ENCODE data around the gene CD40.

CD40 gene

DNA sequence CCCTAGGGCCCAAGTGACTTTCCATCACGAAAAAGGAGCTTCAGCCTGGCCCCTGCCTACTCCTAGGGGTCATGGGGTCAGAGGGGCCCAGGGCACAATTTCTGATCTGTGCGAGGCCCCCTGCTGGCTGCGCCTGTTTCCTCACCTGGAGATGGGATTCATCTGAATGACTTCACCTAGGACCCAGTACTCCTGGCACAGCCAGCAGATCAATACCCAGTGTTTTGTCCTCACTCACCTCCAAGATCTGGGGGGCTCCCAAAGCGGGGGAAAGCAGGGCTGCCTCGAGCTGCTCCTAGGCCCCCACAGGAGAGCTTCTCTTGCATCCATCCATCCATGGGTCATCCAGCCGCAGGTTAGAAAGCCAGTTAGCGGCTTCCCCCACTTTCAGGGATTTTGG, 33.8 kb downstream of the CD40 start:
- DNase-seq, result no peak

DNA sequence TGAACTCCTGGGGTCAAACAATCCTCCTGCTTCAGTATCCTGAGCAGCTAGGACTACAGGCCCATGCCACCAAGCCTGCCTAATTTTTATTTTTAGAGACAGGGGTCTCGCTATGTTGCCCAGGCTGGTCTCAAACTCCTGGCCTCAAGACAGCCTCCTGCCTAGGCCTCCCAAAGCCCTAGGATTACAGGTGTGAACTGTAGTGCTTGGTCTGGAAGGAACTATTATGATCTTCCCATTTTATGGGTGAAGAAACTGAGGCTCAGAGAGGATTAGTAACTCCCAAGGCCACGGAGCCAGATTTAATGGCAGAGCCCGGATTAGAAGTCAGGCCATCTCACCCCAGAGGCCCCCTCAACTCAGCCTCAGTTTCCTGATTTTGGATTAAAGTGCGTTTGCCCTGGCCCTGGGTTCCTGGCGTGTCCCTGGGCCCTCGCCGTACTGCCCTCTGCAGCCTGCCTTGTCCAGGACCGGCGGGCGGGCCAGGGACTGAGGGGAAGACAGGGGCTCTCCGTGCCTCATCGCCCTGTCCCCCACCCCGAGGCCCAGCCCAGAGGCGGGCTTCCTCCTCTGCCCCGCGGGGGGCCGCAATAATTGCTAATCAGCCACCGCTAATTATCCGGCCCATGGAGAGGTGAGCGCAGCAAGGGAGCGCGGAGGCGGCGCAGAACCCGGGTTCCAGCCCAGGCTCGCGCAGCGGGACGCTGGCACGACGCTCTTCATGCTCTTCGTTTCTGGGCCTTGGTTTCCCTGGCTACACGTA, 34.9 kb downstream of the CD40 start:
- DNase-seq, result no peak

DNA sequence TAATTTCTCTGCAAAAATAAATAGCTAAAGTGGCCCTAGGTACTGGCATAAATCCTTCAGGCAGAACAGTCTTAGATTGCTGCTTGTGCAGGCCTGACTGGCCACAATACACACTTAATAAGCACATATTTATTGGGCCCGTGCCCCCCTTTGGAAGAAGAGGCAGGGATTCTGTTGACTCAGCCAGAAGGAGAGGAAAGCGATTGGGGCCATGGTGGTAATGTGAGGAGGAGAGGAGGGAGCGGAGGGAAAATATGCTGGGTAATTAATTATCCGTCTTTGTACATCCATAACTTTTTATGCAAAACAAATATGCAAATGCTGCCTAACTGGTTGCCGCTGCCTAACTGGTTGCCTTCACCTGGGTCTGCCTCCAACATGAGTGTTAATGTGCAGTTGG, 36.2 kb downstream of the CD40 start:
- no peak for DNase-seq

DNA sequence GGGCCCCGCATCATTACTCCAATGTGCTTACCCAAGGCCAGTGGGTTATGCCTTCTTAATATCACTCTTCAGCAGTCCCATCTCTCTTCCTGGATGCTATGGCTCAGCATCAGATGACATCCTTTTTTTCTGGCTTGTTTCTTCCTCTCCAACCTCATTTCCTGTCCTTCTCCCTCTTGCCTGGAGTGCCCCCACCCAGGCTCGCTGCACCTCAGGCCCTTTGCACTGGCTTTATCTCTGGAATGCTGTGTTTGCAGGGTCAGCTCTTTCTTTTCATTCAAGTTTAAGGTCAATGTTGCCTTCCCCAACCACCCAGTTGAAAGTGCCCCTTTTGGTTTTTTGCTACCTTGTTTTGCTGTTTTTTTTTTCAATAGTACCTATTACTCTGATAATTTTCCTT, 36.7 kb downstream of the CD40 start:
- no peak for DNase-seq

DNA sequence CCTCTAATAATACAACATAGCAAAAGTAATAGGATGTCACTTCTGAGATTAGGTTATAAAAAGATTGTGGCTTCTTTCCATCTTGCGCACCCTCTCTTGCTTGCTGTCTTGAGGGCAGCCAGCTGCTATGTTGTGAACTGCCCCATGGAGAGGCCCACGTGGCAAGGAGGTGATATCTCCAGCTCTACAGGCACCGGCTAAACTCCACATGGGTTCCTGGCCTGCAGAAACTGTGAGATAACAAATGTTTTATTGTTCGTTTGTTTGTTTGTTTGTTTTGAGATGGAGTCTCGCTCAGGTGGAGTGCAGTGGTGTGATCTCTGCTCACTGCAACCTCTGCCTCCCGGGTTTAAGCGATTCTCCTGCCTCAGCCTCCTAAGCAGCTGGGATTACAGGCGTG, 38.0 kb downstream of the CD40 start:
- DNase-seq, result no peak

DNA sequence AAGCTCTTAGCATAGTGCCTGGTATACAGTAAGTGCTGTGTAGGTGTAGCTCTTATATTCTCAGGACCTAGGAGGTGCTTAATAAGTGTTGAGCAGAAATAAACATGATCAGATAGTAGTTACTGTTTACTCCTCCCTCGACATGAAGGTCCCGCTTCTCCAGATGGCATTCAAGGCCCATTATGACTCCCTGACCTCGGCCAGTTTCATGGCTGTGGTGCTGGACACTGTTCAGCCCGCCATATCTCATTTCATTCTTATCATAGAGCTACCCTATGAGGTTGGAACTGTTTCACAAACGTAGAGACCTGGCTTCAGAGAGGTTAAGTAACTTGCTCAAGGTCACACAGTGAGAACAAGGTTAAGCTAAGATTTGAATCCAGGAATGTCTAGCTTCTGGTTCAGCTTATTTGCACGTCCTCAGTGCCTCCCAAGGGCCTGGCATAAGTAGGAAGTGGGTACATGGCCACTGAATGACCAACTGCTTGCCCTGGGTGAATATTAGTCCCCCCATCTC, 39.0 kb downstream of the CD40 start:
- DNase-seq, result no peak

DNA sequence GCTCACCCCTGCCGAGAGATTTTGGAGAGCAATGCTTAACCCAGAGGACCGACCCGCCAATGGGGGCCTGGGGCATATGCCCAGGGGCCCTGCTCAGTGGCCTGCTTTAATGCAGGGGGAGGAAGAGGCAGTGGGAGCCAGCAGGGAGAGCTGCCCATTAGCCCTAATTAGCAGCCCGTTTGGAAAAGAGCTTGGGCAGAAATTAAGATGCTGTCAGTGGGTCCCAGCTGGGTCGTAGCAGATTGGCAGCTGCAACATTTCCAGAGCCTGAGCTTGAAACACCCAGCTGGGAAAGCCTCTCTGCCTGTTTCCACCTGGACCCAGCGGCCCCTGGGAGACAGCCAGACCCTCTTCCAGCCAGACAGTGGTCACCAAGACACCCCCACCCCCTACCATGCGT, 39.5 kb downstream of the CD40 start:
- no peak for DNase-seq

DNA sequence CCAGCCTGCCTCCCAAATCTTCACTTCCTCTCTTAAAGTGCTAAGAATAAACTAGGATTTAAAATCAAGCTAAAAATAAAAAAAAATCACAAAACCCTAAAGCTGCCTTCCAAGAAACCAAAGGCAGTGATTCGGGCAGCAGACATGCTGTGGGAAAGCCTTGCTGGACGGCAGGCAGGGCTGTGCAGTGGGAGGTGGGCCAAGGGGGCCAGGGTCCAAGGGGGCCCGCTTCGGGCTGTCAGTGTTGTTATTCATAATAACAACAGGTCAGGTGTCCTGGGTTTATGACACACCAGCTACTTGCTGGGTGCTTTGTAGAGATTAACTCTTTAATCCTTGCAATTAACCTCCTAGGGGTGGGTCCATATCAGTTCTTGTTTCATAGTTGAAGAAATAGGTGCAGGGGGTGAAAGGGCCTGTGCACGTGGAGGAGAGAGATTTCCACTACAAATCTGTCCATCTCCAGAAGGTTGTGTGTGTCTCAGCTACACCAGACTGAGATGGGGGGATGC, 40.4 kb downstream of the CD40 start:
- no peak for DNase-seq

DNA sequence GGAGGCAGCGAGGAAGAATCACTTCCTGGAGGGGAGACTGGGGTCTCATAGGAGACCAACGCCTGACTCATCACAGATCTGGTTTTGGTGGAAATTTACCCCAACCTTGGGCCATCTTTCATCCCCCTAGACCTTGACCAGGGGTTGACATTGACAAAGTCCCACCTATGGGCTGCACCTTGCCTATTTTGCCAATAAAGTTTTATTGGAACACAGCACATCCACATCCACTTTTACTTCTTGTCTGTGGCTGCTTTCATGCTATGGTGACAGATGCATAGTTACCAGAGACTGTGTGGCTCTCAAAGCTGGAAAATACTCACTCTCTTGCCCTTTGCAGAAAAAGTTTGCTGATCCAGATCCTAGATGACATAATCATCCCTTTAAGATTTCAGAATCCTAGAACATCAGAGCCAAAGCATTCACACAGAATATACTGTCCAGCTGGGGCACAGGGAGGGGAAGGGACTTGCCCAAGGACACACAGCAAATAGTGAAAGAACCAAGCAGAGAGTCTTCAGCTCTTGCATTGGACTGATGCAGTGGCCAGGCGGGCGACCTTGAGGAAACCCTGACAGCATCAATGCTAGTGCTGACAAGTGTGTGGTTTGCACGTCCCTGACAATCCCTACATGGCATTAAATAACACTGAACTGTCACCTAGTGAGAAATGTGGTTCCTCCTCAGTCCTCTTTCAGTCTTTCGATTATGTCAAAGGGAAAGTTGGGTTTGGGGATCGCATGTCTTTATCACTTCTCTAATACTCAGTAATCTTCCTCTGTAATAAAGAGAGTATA, 41.2 kb downstream of the CD40 start:
- peak; percentile 10 for DNase-seq

DNA sequence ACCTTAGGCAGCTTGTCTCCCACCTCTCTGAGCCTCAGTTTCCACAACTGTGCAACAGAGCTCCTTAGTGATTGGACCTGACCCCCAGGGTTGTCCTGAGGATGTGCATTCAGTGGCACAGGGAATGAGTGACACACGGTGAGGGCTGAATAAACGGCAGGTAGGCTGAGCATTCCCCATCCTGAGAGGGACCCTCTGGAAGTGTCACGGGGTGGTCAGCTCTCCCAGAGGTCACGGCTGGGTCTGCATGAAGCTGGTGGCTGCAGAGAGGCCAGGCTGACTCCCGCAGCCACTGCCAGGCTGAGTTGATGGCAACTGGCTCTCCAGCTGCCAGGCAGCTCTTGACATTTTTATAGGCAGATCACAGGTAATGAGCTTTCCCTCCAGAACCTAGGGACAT, 42.5 kb downstream of the CD40 start:
- DNase-seq, result no peak

DNA sequence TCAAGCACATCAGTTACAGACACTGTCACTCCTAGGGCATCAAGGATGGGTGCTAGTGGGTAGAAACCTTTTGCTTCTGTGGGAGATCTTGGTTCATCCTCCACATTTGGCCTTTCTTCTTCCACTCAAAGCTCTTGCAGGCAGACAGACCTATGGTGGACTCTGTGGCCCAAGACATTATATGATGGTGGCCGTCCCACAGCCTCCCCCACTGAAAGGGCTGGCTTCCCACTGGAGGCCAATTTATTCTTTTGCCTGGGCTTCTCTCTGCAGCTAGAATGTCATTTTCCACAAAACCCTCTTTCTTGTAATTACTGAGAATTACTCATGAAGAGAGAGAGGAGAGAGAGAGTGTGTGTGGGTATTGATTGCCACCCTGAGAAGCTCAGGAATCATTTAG, 43.8 kb downstream of the CD40 start:
- DNase-seq, result no peak

DNA sequence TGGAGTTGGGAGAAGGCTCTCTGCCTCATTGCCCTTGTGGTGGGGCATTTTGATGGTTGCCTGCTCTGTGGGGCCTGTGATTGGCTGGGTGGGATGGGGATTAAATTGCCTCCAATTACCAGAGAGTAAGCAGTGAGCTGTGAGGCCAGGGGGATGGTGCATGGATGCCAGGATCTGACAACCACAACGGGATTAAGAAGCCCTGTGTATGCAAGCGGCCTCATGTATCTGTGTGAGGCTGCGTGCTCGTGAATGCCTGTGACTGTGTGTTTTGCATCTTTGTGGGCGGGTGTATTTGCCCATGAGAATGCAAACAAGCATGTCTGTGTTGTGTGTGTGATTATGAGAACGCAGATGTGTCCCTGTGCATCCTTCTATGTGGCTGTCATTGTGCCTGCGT, 46.1 kb downstream of the CD40 start:
- no peak for DNase-seq

DNA sequence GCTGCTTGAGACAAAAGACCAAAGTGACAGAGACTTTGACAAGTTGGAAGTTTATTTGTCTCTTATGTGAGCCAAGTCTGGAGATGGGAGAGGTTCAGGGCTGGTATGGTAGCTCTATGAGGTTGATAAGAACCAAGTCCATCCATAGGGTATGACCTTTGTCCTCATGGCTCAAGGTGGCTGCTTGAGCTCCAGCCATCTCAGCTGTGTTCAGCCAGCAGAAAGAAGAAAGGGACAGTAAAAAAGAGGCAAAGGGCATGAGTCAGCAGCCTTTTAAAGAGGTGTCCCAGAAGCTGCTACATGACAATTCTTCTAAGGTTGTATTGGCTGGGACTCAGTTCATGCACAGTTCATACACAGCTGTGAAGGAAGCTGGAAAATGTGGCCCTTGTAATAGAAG, 49.0 kb downstream of the CD40 start:
- DNase-seq, result no peak

DNA sequence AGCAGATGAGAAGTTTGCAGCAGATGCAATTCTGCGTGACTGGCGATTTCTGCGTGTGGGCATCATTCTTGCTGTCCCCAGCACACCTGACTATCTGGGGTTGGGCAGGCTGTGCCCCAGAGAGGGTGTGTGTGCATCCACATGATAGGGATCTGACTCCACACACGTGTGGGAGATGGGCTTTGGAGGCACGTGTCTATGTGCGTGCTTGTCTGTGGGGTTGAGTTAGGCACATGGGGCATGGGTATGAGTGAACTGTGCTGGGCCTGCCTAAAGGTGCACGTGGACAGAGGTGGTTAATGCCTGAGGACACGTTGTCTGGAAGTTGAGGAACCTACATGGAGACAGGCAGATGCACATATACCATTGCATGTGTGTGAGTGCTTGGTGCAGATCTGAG, 50.3 kb downstream of the CD40 start:
- no peak for DNase-seq

DNA sequence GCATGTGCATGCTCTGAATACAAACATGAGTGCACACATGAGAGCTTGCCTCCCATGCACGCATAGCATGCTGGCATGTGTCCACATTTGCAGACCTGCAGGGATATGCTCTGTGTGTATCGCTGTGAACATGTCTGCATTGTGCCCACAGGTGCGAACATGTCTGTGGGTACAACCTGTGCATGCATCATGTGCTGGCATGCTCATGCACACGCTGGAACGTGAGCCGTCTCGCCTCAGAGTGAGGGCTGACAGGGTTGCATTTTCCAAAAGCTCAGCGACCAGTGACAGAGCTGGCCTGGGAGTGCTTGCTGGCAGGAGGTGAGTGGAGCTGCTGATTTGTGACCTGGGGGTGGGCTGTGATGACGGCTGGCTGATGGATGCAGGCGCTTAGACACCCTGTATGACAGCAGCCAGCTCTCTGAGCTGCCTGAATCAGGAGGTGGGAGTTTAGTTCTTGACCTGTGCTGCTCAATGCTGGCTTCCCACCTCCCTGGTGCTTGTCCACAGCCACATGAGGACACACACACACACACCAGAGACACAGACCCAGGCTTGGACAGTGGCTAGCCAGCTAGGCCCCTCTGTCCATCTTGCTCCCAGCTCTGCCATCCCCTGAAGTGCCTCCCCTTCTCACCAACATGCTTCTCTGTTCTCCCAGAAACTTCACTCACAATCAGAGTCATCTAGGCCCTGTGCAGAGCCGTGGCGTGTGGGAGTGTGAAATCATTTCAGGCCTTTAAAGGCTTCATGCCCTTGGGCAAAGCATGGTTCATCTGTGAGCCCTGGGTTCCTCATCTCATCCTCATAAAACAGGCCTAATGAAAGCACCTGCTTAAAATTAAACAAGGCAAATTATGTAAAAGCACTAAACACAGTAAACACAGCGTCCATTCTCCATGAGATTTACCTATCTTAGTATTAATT, 51.4 kb downstream of the CD40 start:
- no peak for DNase-seq

DNA sequence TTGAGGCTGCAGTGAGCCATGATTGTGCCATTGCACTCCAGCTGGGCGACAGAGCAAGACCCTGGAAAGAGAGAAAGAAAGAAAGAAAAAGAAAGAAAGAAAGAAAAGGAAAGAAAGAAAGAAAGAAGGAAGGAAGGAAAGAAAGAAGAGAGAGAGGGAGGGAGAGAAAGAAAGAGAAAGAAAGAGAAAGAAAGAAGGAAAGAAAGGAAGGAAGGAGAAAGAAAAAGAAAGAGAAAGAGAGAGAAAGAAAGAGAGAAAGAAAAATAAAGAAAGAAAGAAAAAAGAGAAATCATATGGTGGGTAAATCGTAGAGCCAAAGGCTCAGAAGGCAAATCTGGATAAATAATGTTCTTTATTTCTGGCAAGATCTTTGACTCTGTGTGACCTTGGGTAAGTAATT, 53.4 kb downstream of the CD40 start:
- no peak for DNase-seq

DNA sequence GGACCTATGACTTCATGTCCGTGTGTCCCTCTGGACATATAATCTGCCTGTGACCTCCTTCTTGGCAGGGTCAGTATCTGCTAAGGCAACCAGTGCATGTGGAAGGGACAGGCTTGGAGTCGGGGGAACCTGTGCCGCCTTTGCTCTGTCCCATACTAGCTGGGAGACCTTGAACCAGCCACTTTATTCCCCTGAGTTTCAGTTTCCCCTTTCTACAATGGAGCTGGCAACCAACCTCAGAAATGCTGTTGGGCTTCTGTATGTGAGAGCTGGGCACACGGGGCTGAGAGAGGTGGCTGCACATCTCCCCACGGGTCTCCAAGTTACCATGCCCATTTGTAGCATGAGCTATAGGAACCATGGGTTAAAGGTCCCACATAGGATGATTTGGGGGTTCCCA, 53.8 kb downstream of the CD40 start:
- DNase-seq, result no peak

DNA sequence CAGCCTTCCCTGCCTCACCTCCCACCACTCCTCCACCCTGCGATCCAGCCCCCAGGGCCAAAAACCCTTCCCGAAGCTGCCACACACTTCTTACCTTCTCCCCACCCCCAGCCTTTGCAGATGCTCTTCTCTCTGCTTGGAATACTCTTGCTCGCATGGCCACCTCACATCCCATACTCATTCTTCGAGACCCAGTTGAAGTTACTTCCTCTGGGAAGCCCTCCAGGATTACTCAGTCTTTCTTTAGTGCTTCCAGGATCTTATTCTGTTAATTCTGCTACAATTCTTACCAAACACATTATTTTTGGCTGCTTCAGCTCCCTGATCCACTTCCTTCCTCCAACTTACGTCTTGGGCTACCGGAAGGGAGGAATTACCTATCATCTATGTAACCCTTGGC, 54.3 kb downstream of the CD40 start:
- DNase-seq, result no peak

DNA sequence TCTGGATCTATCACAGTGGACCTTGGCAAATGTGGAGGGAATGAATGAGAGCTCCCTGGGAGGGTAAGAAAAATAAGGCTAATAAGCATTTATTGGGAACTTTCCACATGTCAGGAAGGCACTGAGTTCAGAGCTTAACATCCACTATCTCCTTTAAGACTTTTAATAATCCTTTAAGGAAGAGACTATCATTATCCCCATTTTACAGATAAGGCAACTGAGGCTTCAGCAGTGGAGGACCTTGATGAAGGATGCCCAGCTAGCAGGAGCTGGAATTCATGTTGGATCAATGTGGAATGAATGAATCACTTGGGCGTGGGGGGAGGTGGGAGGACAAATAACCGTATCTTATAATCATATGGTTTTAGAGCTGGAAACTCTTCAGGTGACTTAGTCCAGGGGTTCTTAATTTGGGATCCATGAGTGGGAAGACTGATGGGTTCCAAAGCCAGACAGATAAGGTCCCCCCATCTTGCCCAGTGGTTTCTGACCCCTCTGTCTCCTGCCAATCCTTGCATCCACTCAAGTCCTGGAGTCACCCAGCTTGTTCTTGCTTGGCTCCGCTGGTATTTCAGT, 54.9 kb downstream of the CD40 start:
- DNase-seq, result no peak

DNA sequence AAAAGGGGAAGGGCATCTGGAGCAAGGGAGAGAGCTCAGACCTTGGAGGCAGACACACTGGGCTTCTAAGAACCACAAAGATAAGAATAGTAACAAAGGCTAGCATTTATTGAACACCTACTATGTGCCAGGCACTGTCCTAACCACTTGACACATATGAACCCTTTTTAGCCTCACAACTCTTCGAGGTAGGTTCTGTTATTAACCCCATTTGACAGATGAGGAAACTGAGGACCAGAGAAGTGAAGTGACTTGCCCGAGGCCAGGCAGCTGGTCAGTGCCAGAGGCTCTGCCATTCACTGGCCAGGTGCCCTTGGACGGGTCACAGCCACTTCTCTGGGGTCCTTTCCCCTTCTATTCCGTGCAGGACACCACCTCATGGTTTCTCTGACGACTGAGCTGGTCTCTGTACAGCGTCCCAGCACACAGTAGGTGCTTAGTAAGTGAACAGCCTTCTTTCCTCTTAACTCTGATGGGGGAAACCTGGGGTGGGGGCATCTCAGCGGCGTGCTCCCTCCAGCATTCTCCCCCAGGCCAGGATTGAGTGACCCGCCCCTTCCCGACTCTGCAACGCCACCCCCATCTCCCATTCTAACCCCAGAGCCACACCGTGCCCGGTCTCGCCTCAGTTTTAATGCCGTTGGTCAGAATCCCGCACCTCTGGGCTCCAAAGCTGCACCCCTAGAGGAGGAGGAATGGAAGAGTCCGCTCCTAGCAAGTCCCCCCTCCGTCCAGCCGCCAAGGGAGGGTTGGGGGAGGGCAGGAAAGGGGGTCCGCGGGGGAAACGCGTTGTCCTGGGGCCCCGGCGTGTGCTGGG, 55.7 kb downstream of the CD40 start:
- no peak for DNase-seq

DNA sequence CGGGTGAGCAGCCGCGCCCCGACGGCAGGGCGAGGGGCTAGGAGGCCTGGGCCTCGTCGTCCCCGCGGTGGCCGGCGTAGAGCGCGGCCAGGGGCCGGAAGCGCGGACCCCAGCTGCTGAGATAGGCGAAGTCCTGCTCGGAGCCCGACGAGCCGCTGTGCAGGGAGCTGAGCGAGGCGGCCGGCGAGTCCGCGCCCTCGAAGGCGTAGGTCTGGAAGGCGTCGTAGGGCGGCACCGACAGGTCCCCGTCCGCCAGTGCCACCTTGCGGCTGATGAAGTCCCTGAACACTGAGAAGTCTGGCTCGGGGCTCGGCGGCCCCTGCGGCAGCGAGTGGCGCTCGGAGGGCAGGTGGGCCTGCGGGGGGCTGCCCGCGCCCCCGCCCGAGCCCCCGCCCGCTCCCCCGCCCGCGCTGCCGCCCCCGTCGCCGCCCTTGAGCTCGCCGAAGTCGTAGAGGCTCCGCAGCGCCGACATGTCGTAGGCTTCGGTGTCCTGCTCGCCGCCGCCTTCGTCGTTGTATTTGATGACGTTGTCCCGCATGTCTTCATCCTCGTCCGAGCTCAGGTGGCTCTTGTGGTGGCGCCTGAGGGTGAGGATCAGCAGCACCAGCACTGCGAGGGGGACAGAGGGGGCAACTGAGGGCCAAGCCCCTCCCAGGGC, 56.5 kb downstream of the CD40 start:
- no peak for DNase-seq

All from MV-4-11 (cell line).